Spinal cord (tissue), 10 donors: ENCODE data around the gene BBLN. TPM values are rescaled to one million over a fixed set of nuclear protein-coding genes. Genes with fewer than 3 reads are reported as not detected.
"Not testable (repeated sequence)": the region's sequence is repeated elsewhere in the genome, so short reads cannot be mapped to it uniquely, and the experiment has no call there.

Source experiments
- DNase-seq, 6 donors: peaks; one replicate each; pipeline versions ENCODE4 v3.0.0 to v3.0.0-alpha.2; 2013 to 2015; ENCODE audit warnings: low spot score in 6 of 6, low read depth in 4 of 6
- H3K27ac ChIP-seq: one replicate; pipeline ENCODE4 v1.5.1; 2013; ENCODE audit warnings: low read depth, low read length, control low read depth
- H3K27me3 ChIP-seq: one replicate; pipeline ENCODE4 v1.6.1; 2013; ENCODE audit warnings: low read length; ENCODE audit not compliant: control insufficient read depth, insufficient read depth
- H3K36me3 ChIP-seq: one replicate; pipeline ENCODE4 v1.6.1; 2013; ENCODE audit warnings: low read length; ENCODE audit not compliant: control insufficient read depth, insufficient read depth
- H3K4me1 ChIP-seq: one replicate; pipeline ENCODE4 v1.6.1; 2013; ENCODE audit warnings: low read length; ENCODE audit not compliant: control insufficient read depth, insufficient read depth
- H3K4me3 ChIP-seq: one replicate; pipeline ENCODE4 v1.5.1; 2013; ENCODE audit warnings: low read depth, low read length, control low read depth
- H3K9me3 ChIP-seq: one replicate; pipeline ENCODE4 v1.6.1; 2013; ENCODE audit warnings: low read length; ENCODE audit not compliant: control insufficient read depth, insufficient read depth
- WGBS: methylation state at CpG from one replicate; pipeline ENCODE4 v1.1.5; 2013; ENCODE audit warnings: missing lambda C conversion rate; ENCODE audit not compliant: insufficient coverage; 5-methylcytosine and 5-hydroxymethylcytosine counted together
- polyA plus RNA-seq, 2 donors: library from polyadenylated mRNA; unstranded; fragments of 120-200 nt; gene quantifications; one replicate each; pipeline ENCODE4 v1.2.1, GENCODE V29; 2013; ENCODE audit not compliant: insufficient read length in 2 of 2
- total RNA-seq, 2 donors: library from RNA; depleted of rRNA in 1 of 2; stranded (reverse); fragments of 120-200 nt in 1 of 2; fragments of >200 nt in 1 of 2; gene quantifications; one replicate each; pipeline versions ENCODE4 v1.2.3 to v1.2.4, GENCODE V29; 2013 to 2014
- donor health status: healthy.

The BBLN gene
- total and polyA plus RNA-seq, 4 donors: 35.6 to 210 (median 174) TPM

DNA sequence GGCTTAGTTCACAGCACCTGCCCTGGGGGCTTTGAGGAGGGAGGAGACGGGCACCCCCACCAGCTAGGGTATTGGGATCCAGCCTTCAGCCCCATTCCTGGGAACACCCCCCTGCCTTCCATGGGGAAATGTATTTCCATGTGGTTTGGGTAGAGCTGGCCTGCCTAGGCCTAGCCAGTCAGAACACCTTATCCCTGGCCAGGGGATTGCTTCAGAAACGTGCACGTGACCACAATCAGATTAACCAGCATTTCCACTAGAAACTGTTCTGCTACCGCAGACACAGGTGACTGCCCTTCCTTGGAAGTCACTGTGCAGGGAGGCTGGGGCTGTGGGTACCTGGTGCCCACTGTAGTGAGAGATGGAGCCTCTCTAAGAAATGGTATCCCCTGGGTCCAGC is 14.0 kb downstream of the BBLN start:
- 100% methylated on average over 1 of the region's 4 CpGs for WGBS
- DNase-seq: no peak
- H3K4me1 ChIP-seq: no peaks in the 10 kb centered on the region
- H3K36me3 ChIP-seq: peaks cover 80% of the 10 kb centered on the region
- H3K9me3 ChIP-seq: no peaks in the 10 kb centered on the region
- no peak overlapping the region for H3K27ac ChIP-seq
- no peak overlapping the region for H3K4me3 ChIP-seq
- H3K27me3 ChIP-seq: no peaks in the 10 kb centered on the region

DNA sequence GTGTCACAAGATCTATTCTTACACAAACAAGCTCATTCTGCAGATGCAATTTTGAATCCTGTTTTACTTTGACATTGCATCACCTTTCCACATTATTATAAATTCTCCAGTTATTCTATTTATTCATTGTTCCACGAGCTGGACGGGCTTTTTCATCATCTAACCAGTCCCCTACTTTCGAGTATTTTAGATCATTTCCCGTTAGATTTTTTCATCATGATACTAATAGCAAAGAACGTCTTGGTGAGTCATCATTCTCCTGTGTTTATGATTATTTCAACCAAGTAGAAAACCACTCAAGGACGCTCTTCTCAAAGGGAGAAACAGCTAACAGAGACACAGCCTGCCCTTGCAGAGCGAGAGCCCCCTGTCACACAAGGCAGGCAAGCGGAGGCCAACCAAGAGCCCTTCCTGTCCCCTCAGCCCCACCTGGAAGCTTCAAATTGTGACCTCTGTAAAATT is 15.1 kb downstream of the BBLN start:
- WGBS: 77% methylated on average over 7 of the region's 8 CpGs
- no peak overlapping the region for H3K27ac ChIP-seq

DNA sequence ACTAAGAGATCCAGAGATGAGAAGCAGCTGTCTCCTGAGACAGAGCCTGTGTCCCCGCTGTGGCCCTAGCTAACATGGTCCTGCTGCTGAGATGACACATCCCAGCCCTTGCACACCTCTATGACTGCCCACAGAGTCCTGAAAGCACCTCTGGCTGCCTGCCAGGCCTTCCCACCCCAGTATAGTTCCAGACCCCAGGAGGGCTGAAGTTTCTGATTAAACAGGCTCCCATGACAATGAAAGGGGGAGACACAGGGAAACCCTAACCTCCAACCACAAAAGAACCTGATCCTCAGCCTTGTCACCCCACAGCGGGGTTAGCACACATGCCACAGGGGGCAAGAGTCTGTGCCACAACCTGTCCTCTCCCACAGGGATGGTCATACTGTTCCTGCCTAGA is 15.7 kb downstream of the BBLN start:
- no peak for DNase-seq
- Histone ChIP-seq H3K36me3 (peaks cover 81% of the 10 kb centered on the region), H3K27me3 (no peaks in the 10 kb centered on the region), H3K9me3 (no peaks in the 10 kb centered on the region), H3K4me3 (no peak overlapping the region), H3K27ac (no peak overlapping the region), H3K4me1 (no peaks in the 10 kb centered on the region)
- WGBS: 90% methylated on average over 2 of the region's 2 CpGs

More for the DNA sequence above, 15.1 kb downstream of the BBLN start:
- H3K9me3 ChIP-seq: no peaks in the 10 kb centered on the region
- peaks cover 80% of the 10 kb centered on the region for H3K36me3 ChIP-seq
- H3K4me1 ChIP-seq: no peaks in the 10 kb centered on the region
- no peak for DNase-seq
- no peaks in the 10 kb centered on the region for H3K27me3 ChIP-seq
- H3K4me3 ChIP-seq: no peak overlapping the region

DNA sequence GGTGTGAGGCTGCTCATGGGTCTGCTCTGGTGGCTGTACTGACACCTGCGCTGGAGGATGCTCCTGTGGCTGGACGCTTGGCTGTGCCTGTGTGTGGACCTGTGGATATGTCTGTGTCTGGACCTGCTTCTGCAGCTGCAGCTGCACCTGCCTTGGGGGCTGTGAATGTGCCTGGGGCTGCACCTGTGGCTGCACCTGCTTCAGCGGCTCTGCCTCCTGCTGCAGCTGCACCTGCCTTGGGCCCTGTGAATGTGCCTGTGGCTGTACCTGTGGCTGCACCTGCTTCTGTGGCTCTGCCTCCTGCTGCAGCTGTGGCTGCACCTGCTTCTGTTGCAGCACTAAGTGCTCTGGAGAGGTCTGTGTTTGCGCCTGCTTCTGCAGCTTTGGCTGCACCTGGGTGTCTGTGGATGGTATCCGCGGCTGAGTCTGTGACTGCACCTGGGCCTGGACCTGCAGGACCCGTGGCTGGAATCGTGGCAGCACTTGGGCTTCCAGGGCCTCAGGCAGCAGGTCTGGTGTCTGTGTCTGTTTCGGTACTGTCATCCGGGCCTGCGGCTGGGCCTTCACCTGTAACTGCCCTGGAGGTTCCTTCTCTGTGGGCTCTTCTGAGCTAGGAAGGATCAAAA is 18.9 kb downstream of the BBLN start:
- Histone ChIP-seq H3K4me1 (peaks cover 6% of the 10 kb centered on the region), H3K27me3 (no peaks in the 10 kb centered on the region), H3K9me3 (no peaks in the 10 kb centered on the region), H3K27ac (no peak overlapping the region), H3K4me3 (no peak overlapping the region), H3K36me3 (peaks cover 87% of the 10 kb centered on the region)
- no peak for DNase-seq
- 97% methylated on average over 11 of the region's 11 CpGs for WGBS

DNA sequence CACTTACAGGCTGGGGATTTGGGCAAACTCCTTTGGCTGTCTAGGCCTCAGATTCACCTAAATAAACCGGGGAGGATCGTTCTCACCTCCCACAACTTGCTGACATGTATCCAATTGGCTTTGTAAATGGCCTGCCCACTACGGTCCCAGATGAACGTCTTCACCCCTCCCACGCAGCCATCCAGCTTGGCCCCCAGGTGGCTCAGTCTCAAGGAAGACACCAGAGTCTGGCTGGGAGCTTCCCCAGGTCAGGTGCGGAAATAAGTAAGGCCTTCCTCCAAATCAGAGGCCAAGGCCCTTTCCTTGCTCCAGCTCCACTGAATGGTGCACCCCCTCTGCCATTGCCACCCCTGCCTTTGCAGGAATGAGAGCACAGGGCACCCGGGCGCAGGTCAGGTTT is 19.9 kb downstream of the BBLN start:
- Histone ChIP-seq H3K4me3 (no peak overlapping the region), H3K9me3 (no peaks in the 10 kb centered on the region), H3K4me1 (peaks cover 6% of the 10 kb centered on the region), H3K36me3 (peaks cover 86% of the 10 kb centered on the region), H3K27me3 (no peaks in the 10 kb centered on the region), H3K27ac (no peak overlapping the region)
- WGBS: 100% methylated on average over 8 of the region's 8 CpGs
- no peak for DNase-seq

DNA sequence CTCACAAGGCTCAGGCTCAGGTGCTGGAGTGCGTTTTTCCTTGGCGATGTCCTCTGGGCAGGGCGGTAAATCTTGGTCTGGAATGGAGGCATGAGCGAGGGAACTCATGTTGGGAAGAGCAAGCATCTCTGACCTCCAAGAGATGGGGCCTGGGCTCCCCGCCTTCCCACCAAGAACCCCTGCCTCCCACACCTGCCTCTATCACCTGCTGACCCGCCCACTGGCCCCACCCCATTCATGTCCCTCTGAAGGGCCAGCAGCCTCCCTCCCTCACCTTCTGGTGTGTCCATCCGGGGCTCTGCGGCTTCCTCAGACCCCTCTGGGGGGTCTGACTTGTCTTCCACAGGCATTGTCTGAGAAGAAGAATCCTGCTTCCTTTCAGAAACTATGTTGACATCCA is 20.4 kb downstream of the BBLN start:
- no peak for DNase-seq
- Histone ChIP-seq H3K4me1 (peaks cover 6% of the 10 kb centered on the region), H3K27me3 (no peaks in the 10 kb centered on the region), H3K36me3 (peaks cover 88% of the 10 kb centered on the region), H3K9me3 (no peaks in the 10 kb centered on the region), H3K4me3 (no peak overlapping the region), H3K27ac (no peak overlapping the region)
- WGBS: 99% methylated on average over 6 of the region's 8 CpGs

DNA sequence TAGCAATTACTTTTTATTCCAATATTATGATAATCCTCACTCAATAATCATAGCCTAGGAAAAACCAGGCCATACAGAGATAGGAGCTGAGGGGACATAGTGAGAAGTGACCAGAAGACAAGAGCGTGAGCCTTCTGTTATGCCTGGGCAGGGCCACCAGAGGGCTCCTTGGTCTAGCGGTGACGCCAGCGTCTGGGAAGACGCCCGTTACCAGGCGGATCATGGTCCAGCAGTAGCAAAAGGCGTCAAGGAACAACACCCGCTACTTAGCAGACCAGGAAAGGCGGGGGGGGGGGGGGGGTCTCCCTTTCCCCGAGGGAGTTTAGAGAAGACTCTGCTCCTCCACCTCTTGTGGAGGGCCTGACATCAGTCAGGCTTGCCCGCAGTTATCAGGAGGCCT is 21.4 kb downstream of the BBLN start:
- not testable (repeated sequence) for H3K27ac ChIP-seq, H3K4me1 ChIP-seq, H3K9me3 ChIP-seq, H3K4me3 ChIP-seq, H3K27me3 ChIP-seq
- WGBS: 10% methylated on average over 2 of the region's 12 CpGs
- peaks cover 88% of the 10 kb centered on the region for H3K36me3 ChIP-seq
- peak in 2 of 6 donors; percentile 48 to 50 for DNase-seq

DNA sequence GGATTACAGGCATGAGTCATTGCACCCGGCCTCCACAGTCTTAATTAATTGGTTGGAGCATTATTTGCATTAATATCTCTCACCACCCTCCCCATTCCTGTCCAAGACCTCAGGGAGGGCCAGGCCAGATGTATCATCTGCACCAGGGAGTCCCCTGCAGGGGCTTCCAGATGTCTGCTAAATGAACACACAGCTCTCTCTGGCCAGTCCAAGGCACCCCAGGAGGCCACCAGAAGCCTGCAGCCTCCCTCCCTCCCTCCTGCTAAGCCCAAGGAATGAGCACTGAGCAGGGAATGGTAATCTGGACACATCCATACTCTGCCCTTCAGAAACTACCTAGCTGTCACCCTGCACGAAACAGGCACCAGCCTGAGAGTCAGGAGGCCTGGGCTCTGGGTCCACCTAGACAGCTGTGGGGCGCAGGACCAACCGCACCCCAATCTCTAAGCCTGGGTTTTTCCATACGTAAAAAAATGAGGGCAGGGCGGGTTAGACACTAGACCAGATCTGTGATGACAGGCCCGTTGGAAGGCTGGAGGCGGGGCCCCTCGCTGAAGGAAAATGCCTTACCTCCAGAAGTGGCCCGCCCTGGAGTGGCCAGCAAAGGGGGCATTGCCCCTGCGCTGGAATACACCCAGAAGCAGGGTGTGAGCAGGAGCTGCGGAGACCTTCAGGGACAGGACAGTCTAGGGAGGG is 23.0 kb downstream of the BBLN start:
- 96% methylated on average over 8 of the region's 12 CpGs for WGBS
- H3K27ac ChIP-seq: no peak overlapping the region
- no peaks in the 10 kb centered on the region for H3K9me3 ChIP-seq
- no peaks in the 10 kb centered on the region for H3K27me3 ChIP-seq
- DNase-seq: no peak
- peaks cover 6% of the 10 kb centered on the region for H3K4me1 ChIP-seq
- no peak overlapping the region for H3K4me3 ChIP-seq
- peaks cover 78% of the 10 kb centered on the region for H3K36me3 ChIP-seq

DNA sequence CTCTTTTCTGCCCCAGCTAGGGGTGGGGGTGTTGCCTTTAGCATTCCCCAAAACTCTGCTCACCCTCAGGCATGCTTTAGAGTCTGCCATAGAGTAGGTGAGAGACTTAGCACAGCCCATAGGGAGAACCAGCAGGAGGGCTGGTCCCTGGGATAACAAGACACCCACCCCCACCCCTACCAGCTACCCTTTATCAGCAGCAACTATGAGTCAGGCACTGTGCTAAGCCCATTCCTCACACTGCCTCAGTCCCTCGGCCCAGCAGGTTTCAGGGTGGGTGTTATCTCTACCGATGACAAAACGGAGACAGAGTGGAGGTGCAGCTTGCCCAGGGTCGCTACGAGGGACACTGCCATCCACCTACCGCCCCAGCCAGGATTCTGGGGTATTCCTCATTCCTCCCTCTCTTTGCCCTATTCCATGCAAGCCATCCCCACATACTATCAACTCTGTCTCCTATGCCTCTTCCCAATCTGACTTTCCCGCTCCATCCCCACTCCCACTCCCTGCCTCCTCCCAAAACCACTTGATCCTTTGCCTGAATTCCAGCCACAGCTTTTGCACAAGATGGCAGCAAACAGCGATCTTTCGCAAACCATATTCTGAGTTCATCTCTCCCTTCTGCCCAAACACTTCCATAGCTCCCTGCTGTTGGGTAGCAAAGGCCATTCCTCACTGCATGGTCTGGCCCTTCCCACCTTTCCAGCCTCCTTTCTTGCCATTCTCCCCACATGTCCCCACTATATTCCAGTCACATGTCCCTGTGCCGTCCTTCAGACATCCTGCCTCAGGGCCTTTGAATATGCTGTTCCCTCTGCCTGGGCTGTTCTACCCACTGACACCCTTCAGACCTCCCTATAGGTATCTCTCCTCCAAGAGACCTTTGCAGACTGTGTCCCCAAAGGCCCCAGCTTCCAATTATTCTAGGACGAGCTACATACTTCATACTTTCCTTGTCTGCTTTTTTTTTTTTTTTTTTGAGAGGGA is 26.2 kb downstream of the BBLN start:
- DNase-seq: no peak
- WGBS: 95% methylated on average over 10 of the region's 11 CpGs
- H3K36me3 ChIP-seq: peaks cover 75% of the 10 kb centered on the region
- H3K9me3 ChIP-seq: no peaks in the 10 kb centered on the region
- no peak overlapping the region for H3K4me3 ChIP-seq
- no peaks in the 10 kb centered on the region for H3K27me3 ChIP-seq
- H3K27ac ChIP-seq: no peak overlapping the region
- H3K4me1 ChIP-seq: peaks cover 19% of the 10 kb centered on the region
